Left lung (tissue), 10 donors: ENCODE measurements around the gene VOPP1. TPM values are rescaled to one million over a fixed set of nuclear protein-coding genes. Genes with fewer than 3 reads are reported as not detected.
A peak's percentile ranks its signal among the peaks of the same experiment; 100 is the strongest.
"Not testable (repeated sequence)": the region's sequence is repeated elsewhere in the genome, so short reads cannot be mapped to it uniquely, and the experiment has no call there.

Experiments used
- ATAC-seq: fragments of 200-7000 bp; cut with Tn5 transposase; one replicate; pipeline ENCODE4 v1.9.1; 2020; ENCODE audit warnings: moderate library complexity
- DNase-seq, 4 donors: peaks; one replicate each; pipeline ENCODE4 v3.0.0-alpha.2; 2013 to 2020
- H3K27ac ChIP-seq, 2 donors: fragments of 200-600 bp; sonication (generic) in 1 of 2; one replicate each; pipeline versions ENCODE4 v1.5.0 to v1.8.0; 2020 to 2021
- H3K27me3 ChIP-seq, 2 donors: fragments of 200-600 bp; sonication (generic) in 1 of 2; one replicate each; pipeline versions ENCODE4 v1.5.0 to v1.8.0; 2020 to 2021
- H3K36me3 ChIP-seq, 2 donors: fragments of 200-600 bp; sonication (generic) in 1 of 2; one replicate each; pipeline versions ENCODE4 v1.5.0 to v1.8.0; 2020 to 2021
- H3K4me1 ChIP-seq, 2 donors: fragments of 200-600 bp; one replicate each; pipeline ENCODE4 v1.8.0; 2021
- H3K4me3 ChIP-seq, 2 donors: fragments of 200-600 bp; sonication (generic) in 1 of 2; one replicate each; pipeline versions ENCODE4 v1.5.0 to v1.8.0; 2020 to 2021; ENCODE audit warnings: mild to moderate bottlenecking in 1 of 2
- H3K9me3 ChIP-seq, 2 donors: fragments of 200-600 bp; sonication (generic) in 1 of 2; one replicate each; pipeline versions ENCODE4 v1.5.0 to v1.8.0; 2020 to 2021
- CTCF ChIP-seq, 2 donors: fragments of 200-600 bp; sonication (generic) in 1 of 2; IDR thresholded peaks; one replicate each; pipeline versions ENCODE4 v1.5.0 to v1.8.0; 2021; ENCODE audit warnings: antibody characterized with exemption in 2 of 2
- intact Hi-C, 2 donors: fragments of 100-400 bp; cut with DNase I; formaldehyde crosslinking; loops; one replicate each; pipeline versions ENCODE4 v1.11.2 to v1.14.2; 2022
- polyA plus RNA-seq, 6 donors: library from polyadenylated mRNA; unstranded; fragments of 120-200 nt; gene quantifications; one replicate each; pipeline ENCODE4 v1.2.1, GENCODE V29; 2013; ENCODE audit not compliant: insufficient read length in 6 of 6
- total RNA-seq, 2 donors: library from RNA; stranded (reverse); fragmentation: NEBNext Ultra II Directional; extraction: Animal tissue kit (Norgen Biotek cat#: 25700); gene quantifications; one replicate each; pipeline ENCODE4 v1.2.1, GENCODE V29; 2021
- donor health status: DM: no; HTN: yes; CAD: no.
- donor health status: DM: no; HTN: no; CAD: no.

Gene VOPP1
- total and polyA plus RNA-seq, 8 donors: 35.4 to 68.5 (median 40.4) TPM

DNA sequence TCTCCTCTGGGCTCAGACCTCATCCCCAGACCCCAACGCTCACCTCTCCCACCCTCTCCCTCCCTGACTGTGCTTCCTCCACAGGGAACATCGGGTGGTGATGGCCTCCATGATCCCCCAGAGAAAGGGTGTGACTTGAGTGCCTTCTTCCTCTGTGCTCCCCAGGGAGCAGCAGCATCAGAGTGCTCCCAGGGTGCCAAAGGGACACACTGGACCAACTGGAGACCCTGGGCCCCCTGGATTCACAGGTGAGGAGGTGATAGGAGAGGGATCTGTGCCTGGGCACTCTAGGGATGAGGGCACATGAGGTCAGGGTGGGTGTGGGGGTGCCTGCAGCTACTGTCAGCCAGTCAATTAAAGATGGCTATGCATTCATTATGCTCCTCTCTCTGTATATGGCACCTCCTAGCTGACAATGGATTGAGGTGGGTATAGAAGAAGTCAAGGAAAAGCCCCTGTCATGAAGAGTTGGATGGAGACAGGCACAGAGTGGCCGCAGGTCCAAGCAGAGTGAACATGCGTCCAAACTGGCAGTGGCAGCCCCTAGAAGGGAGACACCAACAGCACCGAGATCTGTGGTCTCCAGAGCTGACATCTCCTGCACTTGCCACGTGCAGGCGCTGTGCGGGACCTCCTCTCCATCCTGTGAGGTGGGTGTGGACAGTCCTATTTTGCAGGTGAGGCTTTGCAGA lies 15.5 kb upstream of the VOPP1 start:
- ATAC-seq: no peak

GRCh38 chr7:55582656-55583055 lies 10.4 kb upstream of the VOPP1 start:
- H3K4me3 ChIP-seq, H3K9me3 ChIP-seq, H3K27ac ChIP-seq, H3K4me1 ChIP-seq, H3K27me3 ChIP-seq, intact Hi-C loops, H3K36me3 ChIP-seq, DNase-seq, ATAC-seq: not testable (repeated sequence)

More for the DNA sequence above, 15.5 kb upstream of the VOPP1 start:
- Histone ChIP-seq H3K4me3 (no peak overlapping the region), H3K27ac (no peak overlapping the region), H3K27me3 (no peaks in the 10 kb centered on the region), H3K4me1 (no peaks in the 10 kb centered on the region), H3K9me3 (no peaks in the 10 kb centered on the region), H3K36me3 (no peaks in the 10 kb centered on the region)
- intact Hi-C loops: no loop called here
- TF ChIP-seq CTCF (IDR thresholded peaks at IDR 0.05): no peak
- peak in 1 of 4 donors; percentile 37 for DNase-seq

DNA sequence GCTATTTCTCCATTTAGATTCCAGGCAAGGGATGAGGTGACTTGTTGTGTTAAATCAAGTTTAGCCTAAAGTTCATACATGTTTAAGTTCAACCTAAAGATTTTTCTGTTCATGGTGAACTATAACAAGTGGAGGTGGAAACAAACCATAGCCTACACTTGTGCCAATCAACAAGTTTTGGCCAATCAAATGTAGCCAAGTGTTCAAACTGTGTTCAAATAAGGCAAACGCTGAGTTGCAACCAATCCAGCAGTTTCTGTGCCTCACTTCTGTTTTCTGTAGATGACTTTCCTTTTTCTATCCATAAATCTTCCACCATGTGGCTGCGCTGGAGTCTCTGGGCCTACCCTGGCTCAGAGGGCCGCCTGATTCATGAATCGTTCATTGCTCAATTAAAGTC lies 4.5 kb upstream of the VOPP1 start:
- intact Hi-C loops: no loop called here
- no peak overlapping the region for H3K27ac ChIP-seq

DNA sequence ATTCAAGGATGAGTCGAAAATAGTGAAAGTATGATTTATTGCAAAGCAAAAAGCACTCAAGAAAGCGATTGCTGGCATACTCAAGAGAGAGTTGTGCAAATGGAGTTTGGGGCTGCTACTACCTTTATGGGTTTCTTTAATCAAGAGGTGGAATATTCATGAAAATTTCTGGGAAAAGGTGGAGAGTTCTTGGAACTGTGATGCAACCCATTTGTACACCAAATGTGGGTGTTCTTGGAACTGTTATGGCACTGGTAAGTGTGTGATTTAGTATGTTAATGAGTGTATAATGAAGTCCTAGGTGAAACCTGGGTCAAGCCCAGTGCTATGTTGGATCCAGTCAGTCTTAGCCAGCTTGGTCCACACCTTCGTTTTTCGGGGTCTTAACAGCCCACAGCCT lies 3.4 kb upstream of the VOPP1 start:
- intact Hi-C loops: no loop called here
- ATAC-seq (no peak), DNase-seq (no peak)
- no peaks in the 10 kb centered on the region for H3K9me3 ChIP-seq
- H3K27ac ChIP-seq: no peak overlapping the region
- peaks cover 0 to 29% of the 10 kb centered on the region in 2 donors for H3K4me1 ChIP-seq
- no peak for TF ChIP-seq CTCF (IDR thresholded peaks at IDR 0.05)
- H3K36me3 ChIP-seq: no peaks in the 10 kb centered on the region
- H3K27me3 ChIP-seq: no peaks in the 10 kb centered on the region
- H3K4me3 ChIP-seq: no peak overlapping the region

More for the DNA sequence above, 4.5 kb upstream of the VOPP1 start:
- TF ChIP-seq CTCF (IDR thresholded peaks at IDR 0.05): no peak
- no peak for DNase-seq
- ATAC-seq: no peak
- Histone ChIP-seq H3K27me3 (no peaks in the 10 kb centered on the region), H3K9me3 (no peaks in the 10 kb centered on the region), H3K36me3 (no peaks in the 10 kb centered on the region), H3K4me1 (peaks cover 0 to 22% of the 10 kb centered on the region in 2 donors), H3K4me3 (no peak overlapping the region)

- no peaks in the 10 kb centered on the region for H3K9me3 ChIP-seq
- DNase-seq: no peak
- ATAC-seq: no peak
- intact Hi-C loops: no loop called here
- H3K27ac ChIP-seq: no peak overlapping the region
- H3K27me3 ChIP-seq: no peaks in the 10 kb centered on the region
- H3K4me1 ChIP-seq: peaks cover 0 to 35% of the 10 kb centered on the region in 2 donors
- H3K4me3 ChIP-seq: no peak overlapping the region
- no peak for TF ChIP-seq CTCF (IDR thresholded peaks at IDR 0.05)
- no peaks in the 10 kb centered on the region for H3K36me3 ChIP-seq
These were observed 2.8 kb upstream of the VOPP1 start for GRCh38 chr7:55575098-55575497.
